Kidney (tissue), 14 donors: ENCODE results near the gene DSCAML1. TPM values are rescaled to one million over a fixed set of nuclear protein-coding genes. Genes with fewer than 3 reads are reported as not detected.

ENCODE experiments used
- DNase-seq, 5 donors: peaks; one replicate each; pipeline ENCODE4 v3.0.0-alpha.2; 2013 to 2020
- FAIRE-seq: peaks from 2 replicates; lab custom pipeline; 2012; peaks lifted over from hg19 to GRCh38; lab: Jason Lieb, UNC
- H3K27ac ChIP-seq, 2 donors: one replicate each; pipeline ENCODE4 v1.7.0; 2013; ENCODE audit warnings: low read depth in 2 of 2, low read length in 2 of 2, inconsistent platforms in 1 of 2
- H3K27me3 ChIP-seq: one replicate; pipeline ENCODE4 v1.7.1; 2013; ENCODE audit warnings: low read length, inconsistent platforms; ENCODE audit not compliant: control insufficient read depth, insufficient read depth
- H3K36me3 ChIP-seq, 3 donors: one replicate each; pipeline versions ENCODE4 v1.7.0 to v1.7.1; 2013; ENCODE audit warnings: low read length in 3 of 3, control low read depth in 1 of 3, inconsistent platforms in 1 of 3; ENCODE audit not compliant: insufficient read depth in 3 of 3, control insufficient read depth in 2 of 3
- H3K4me1 ChIP-seq, 3 donors: one replicate each; pipeline versions ENCODE4 v1.7.0 to v1.7.1; 2013; ENCODE audit warnings: low read length in 3 of 3, inconsistent platforms in 1 of 3, low read depth in 1 of 3; ENCODE audit not compliant: control insufficient read depth in 2 of 3, insufficient read depth in 2 of 3
- H3K4me3 ChIP-seq, 3 donors: one replicate each; pipeline versions ENCODE4 v1.7.0 to v1.8.1; 2013; ENCODE audit warnings: low read length in 3 of 3, control low read depth in 1 of 3, inconsistent platforms in 1 of 3
- H3K9ac ChIP-seq, 3 donors: one replicate each; pipeline versions ENCODE4 v1.7.0 to v1.7.1; 2013; ENCODE audit warnings: low read length in 3 of 3, control low read depth in 1 of 3, inconsistent platforms in 1 of 3
- H3K9me3 ChIP-seq, 3 donors: one replicate each; pipeline versions ENCODE4 v1.7.0 to v1.7.1; 2013; ENCODE audit warnings: low read length in 3 of 3, control low read depth in 1 of 3, inconsistent platforms in 1 of 3; ENCODE audit not compliant: control insufficient read depth in 2 of 3, insufficient read depth in 1 of 3
- CTCF ChIP-seq: IDR thresholded peaks from 3 replicates; pipeline ENCODE4 v1.5.1; 2012; ENCODE audit warnings: mild to moderate bottlenecking, moderate library complexity, borderline replicate concordance; ENCODE audit not compliant: insufficient read depth; ENCODE audit errors: extremely low read depth
- intact Hi-C: fragments of 100-400 bp; cut with DNase I; formaldehyde crosslinking; loops from one replicate; pipeline ENCODE4 v1.11.1; 2022
- polyA plus RNA-seq: library from polyadenylated mRNA; stranded (reverse); fragments of 350-450 nt; fragmentation: Illumina TruSeq; extraction: RNeasy Lipid Tissue Mini Kit (QIAGEN cat#74804); gene quantifications from one replicate; pipeline ENCODE4 v1.2.3, GENCODE V29; 2014; ENCODE audit warnings: low read depth, low replicate concordance; ENCODE audit not compliant: insufficient read depth
- total RNA-seq: library from RNA; stranded (reverse); fragmentation: NEBNext Ultra II Directional; extraction: Animal tissue kit (Norgen Biotek cat#: 25700); gene quantifications from one replicate; pipeline ENCODE4 v1.2.1, GENCODE V29; 2021
- donor health status: control.
- donor health status: control.
- donor health status: control.
- donor health status: control.
- donor health status: control.
- donor health status: DM: yes; HTN: yes; CAD: no.
- donor health status: Normal renal cell carcinoma (clear cell type).

Gene DSCAML1
- total and polyA plus RNA-seq, 2 donors from 2014 or later, result 0.95 to 17.3 TPM

GRCh38 chr11:117744471-117745150, 52.4 kb downstream of the DSCAML1 start:
- no peak for TF ChIP-seq CTCF

GRCh38 chr11:117743121-117743815, 53.7 kb downstream of the DSCAML1 start:
- FAIRE-seq, result no peak
- Histone ChIP-seq H3K27me3 (no peaks in the 10 kb centered on the region), H3K9ac (no peak overlapping the region), H3K36me3 (no peaks in the 10 kb centered on the region), H3K4me3 (no peak overlapping the region), H3K9me3 (no peaks in the 10 kb centered on the region), H3K4me1 (no peaks in the 10 kb centered on the region), H3K27ac (no peak overlapping the region)
- DNase-seq, result no peak
- intact Hi-C loops, result no loop called here
- TF ChIP-seq CTCF, result no peak

More at GRCh38 chr11:117744471-117745150, 52.4 kb downstream of the DSCAML1 start:
- intact Hi-C loops, result no loop called here
- no peak for DNase-seq
- H3K4me3 ChIP-seq, result no peak overlapping the region
- no peak for FAIRE-seq
- no peak overlapping the region for H3K27ac ChIP-seq
- no peak overlapping the region for H3K9ac ChIP-seq
- no peaks in the 10 kb centered on the region for H3K36me3 ChIP-seq
- H3K27me3 ChIP-seq, result no peaks in the 10 kb centered on the region
- no peaks in the 10 kb centered on the region for H3K9me3 ChIP-seq
- H3K4me1 ChIP-seq, result peaks cover 0 to 4% (median 0%) of the 10 kb centered on the region in 3 donors

GRCh38 chr11:117738246-117738957, 58.6 kb downstream of the DSCAML1 start:
- FAIRE-seq (no peak), DNase-seq (no peak)
- H3K9ac ChIP-seq, result no peak overlapping the region
- no peaks in the 10 kb centered on the region for H3K27me3 ChIP-seq
- no peaks in the 10 kb centered on the region for H3K4me1 ChIP-seq
- intact Hi-C loops, result no loop called here
- H3K4me3 ChIP-seq, result no peak overlapping the region
- no peaks in the 10 kb centered on the region for H3K9me3 ChIP-seq
- no peak overlapping the region for H3K27ac ChIP-seq
- H3K36me3 ChIP-seq, result no peaks in the 10 kb centered on the region
- no peak for TF ChIP-seq CTCF
